ENCODE data around the gene UGT1A10.

The UGT1A10 gene

DNA sequence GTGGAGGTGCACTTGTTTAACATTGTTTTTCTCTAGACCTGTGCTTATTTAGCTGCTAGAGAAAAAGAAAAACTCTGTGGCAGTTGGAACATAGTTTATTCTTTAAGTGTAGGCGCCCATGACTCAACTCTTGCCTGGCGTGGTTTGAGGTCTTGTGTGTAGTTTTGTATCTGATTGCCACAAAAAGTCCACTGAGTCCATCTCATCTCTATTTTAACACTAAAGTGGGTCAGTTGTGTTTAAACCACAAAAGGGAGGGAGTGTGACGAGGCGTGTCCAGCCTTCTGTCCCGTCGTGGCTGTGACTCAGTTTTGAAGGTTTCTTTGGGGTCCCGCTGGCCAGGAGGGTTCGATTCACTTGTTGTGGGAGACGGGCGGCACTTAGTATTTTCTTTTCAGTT, 20.2 kb downstream of the UGT1A10 start:
- peak; percentile 11 for DNase-seq

- no peak for DNase-seq
Observed at GRCh38 chr2:233658610-233659009, 22.4 kb downstream of the UGT1A10 start.

GRCh38 chr2:233663911-233664310, 27.7 kb downstream of the UGT1A10 start:
- DNase-seq = no peak

DNA sequence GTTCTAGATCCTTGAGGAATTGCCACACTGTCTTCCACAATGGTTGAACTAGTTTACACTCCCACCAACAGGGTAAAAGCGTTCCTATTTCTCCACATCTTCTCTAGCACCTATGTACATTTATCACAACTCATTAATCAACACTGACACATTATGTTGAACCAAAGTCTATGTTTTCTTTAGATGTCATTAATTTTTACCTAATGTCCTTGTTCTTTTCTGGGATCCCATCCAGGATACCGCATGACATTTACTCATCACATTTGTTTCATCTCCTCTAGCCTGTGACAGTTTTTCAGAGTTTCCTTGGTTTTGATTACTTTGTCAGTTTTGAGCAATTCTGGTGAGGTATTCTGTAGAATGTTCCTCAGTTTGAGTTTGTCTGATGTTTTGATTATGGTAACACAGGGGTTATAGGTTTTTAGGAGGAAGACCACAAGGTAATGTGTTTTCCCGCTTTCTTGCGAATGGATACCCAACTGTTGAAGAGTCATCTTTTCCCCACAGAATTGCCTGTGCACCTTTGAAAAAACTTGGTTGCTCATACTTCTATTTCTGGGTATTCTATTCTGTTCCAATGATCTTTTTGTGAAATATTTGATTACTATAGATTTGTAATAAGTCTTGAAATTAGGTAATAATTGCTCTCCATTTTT, 32.5 kb downstream of the UGT1A10 start:
- DNase-seq = no peak

DNA sequence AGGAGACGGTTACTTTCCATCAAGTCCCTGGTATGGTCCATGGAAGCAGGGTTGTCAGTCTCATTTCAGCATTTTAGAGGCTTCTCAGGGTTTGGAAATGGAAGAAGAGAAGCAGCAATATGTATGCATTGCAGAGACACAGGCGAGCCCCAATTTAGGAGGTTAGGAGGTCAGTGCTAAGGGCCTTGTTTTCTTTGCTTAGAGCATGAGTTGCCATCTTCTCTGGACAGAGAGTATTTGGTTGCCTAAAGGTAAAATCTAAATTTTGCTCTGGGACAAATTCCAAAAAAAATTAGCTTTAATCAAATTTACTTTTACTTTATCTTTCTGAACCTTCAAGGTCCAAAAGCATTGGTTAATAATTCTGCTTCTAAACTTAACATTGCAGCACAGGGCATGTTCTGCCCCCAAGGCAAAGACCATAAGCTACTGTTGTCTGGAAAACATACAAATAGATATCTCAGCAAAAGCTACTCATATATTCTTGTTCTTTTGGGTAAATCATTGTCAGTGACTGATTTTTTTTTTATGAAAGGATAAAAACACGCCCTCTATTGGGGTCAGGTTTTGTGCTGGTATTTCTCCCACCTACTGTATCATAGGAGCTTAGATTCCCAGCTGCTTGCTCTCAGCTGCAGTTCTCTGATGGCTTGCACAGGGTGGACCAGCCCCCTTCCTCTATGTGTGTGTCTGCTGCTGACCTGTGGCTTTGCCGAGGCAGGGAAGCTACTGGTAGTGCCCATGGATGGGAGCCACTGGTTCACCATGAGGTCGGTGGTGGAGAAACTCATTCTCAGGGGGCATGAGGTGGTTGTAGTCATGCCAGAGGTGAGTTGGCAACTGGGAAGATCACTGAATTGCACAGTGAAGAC, 35.3 kb downstream of the UGT1A10 start, which contains the start of gene UGT1A9:
UGT1A9 (plus strand) TSS at position 609 of the 872 bp plus-strand sequence; CDS start at position 646, 37 bp downstream.
- no peak for DNase-seq

GRCh38 chr2:233672886-233673285, 36.6 kb downstream of the UGT1A10 start:
- no peak for DNase-seq

GRCh38 chr2:233673896-233674295, 37.6 kb downstream of the UGT1A10 start:
- DNase-seq = no peak

DNA sequence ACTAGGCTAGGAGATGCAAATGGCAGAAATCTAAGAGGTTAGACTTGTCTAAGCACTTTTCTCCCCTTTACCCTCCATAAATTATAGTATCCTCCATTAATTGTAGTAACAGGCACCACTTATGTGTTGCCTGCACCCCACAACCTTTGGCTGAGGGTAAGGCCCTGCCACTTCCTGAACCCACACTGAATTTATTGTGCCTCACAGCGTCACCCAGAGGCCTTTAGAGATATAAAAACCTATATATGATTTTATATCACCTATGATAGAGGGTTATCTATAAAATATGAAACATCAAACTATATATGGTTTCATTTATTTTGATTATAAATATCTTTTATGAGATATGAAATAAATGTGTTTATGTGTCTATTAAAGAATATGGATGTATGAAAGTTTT, 38.1 kb downstream of the UGT1A10 start:
- no peak for DNase-seq

DNA sequence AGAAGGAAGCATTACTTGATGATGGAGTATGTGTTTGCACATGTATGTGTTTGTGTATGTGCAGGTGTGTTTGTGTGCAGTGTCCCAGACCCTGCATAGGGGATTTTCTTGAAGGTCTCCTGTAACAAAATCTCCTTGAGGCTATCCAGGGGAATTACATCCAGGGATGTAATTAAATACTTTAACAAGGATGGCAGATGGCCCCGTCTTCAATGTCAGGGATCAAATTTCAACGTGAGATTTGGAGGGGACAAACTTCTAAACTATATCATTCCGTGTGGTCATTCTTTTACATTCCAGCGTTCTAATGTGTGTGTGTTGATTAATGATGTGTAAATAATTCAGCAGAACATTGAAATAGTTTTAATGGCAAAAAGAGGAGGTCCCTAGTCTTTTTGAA, 38.7 kb downstream of the UGT1A10 start:
- DNase-seq = no peak

DNA sequence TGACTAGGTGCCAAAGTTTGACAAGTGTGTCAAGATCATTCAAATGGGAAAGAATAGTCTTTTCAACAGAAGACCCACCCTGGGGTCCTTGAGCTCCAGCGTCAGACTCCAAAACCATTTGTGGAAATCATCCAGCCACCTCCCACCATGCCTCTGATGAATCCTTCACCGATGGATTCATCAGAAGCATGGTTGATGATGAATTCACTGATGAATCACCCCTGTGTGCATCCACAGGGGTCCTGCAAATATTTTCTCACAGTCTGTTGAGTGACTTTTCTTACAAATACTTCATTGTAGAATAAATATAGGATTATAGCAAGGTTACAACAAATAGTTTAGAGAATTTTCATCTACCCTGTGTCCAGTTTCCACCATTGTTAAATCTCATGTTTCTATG, 39.8 kb downstream of the UGT1A10 start:
- DNase-seq = no peak

DNA sequence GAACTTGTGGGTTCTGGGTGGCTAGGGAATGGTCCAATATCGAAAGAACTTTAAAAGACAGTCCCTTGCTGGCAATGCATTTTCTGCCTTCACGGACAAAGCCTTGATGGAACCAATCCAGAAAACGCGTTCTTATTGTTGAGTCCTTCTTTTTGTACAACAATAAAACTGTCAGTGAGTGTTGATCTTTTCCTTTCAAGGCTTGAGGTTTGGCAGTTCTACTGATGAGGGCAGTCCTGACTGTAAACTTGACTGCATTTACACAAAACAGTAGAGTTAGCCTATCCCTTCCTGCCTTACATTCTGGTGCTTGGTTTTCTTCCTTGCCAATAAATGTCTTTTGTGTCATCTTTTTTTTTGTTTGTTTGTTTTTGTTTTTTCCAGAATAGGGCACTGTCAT, 42.9 kb downstream of the UGT1A10 start:
- no peak for DNase-seq

GRCh38 chr2:233680361-233681045, 44.3 kb downstream of the UGT1A10 start:
- DNase-seq = no peak

DNA sequence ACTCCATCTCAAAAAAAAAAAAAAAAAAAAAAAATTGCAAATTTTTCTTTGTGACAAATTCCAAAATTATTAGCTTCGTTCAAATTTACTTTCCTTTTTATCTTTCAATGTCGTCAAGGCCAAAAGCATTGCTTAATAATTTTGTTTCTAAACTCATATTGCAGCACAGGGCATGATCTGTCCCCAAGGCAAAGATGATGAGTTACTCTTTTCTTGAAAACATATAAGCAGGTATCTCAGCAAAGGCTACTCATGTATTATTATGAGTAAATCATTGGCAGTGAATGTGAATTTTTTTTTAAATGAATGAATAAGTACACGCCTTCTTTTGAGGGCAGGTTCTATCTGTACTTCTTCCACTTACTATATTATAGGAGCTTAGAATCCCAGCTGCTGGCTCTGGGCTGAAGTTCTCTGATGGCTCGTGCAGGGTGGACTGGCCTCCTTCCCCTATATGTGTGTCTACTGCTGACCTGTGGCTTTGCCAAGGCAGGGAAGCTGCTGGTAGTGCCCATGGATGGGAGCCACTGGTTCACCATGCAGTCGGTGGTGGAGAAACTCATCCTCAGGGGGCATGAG, 45.4 kb downstream of the UGT1A10 start, which contains the start of gene UGT1A7:
UGT1A7 (plus strand) TSS at position 381 of the 579 bp plus-strand sequence; CDS start at position 418, 37 bp downstream.
- DNase-seq = no peak

DNA sequence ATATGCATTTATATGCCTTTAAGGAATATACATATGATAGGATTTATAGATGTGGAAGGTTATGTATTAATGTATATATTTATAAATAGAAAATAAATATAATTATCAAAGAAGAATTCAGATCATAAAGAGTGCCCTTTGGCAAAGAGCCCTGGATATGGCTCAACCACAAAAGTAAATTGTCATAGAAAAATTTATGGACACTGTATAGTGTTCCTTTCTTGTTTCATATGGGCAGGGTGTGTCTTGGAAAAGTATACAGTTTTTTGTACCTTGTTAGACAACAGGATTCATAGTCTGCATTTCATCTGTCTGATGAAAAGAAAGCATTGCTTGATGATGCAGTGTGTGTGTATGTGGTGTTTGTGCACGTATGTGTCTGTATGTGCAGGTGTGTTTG, 48.4 kb downstream of the UGT1A10 start:
- DNase-seq = no peak

GRCh38 chr2:233686928-233687327, 50.7 kb downstream of the UGT1A10 start:
- DNase-seq = no peak

- DNase-seq = no peak
Observed at GRCh38 chr2:233688341-233688740, 52.1 kb downstream of the UGT1A10 start.

- no peak for DNase-seq
Observed at GRCh38 chr2:233689031-233689430, 52.8 kb downstream of the UGT1A10 start.

- no peak for DNase-seq
Observed at GRCh38 chr2:233689501-233689900, 53.3 kb downstream of the UGT1A10 start.

GRCh38 chr2:233690444-233690843, 54.2 kb downstream of the UGT1A10 start:
- no peak for DNase-seq

DNA sequence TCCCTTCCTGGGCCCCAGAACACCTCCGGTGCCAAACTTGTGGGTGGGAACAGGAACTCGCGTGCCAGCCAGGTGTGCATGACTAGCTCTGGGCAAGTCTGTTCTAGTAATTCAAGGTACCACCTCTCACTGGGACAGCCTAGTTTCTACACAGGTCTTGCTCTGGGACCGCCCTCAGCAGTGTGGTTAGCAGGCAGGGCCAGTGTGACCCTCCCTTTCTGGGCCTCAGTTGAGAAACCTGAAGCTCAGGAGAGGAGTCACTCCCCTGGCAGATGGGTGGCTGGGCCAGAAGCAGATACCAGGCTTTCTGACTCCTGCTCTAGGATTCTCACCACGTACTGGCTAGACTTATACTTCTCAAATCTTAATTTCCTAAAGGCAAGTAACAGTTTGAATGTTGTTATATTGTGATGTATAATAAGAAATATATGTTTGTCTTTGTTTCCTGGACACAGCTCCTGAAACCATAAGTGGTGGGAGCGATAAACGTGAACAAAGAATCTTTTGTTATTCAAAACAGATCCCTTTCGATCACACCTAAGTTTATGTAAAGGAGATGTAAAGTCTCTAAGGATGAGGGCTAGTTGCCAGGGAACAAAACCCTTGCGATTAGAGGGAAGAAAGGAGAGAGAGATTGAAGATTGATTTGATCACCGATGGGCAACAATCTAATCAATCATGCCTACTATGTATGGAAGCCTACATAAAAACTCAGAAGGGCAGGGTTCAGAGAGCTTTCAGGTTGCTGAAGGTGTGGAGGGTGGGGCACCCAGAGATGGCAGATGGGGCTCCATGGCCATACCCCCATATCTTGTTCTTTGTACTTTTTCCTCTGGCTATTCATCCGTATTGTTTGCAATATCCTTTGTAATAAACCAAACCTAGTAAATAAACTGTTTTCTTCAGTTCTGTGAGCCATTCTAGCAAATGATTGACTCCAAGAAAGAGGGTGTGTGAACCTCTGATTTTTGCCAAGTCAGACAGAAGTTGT, 55.5 kb downstream of the UGT1A10 start:
- DNase-seq = no peak

DNA sequence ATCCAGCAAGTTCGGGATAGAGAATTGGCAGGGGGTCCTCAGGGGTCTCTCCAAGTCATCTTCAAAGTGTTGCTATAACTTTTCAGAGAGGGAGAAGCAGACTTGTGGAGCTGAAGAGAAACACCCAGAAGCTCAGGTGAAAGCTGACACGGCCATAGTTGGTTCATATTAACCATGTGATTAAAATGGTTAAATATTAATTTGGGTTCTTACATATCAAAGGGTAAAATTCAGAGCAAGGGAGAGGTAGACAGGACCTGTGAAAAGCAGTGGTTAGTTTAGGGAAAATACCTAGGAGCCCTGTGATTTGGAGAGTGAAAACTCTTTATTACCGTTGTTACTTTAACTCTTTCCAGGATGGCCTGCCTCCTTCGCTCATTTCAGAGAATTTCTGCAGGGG, 56.4 kb downstream of the UGT1A10 start, which contains the start of gene UGT1A6:
UGT1A6 (plus strand) TSS at position 243 of the 400 bp plus-strand sequence; CDS start at position 358, 115 bp downstream.
- no peak for DNase-seq

DNA sequence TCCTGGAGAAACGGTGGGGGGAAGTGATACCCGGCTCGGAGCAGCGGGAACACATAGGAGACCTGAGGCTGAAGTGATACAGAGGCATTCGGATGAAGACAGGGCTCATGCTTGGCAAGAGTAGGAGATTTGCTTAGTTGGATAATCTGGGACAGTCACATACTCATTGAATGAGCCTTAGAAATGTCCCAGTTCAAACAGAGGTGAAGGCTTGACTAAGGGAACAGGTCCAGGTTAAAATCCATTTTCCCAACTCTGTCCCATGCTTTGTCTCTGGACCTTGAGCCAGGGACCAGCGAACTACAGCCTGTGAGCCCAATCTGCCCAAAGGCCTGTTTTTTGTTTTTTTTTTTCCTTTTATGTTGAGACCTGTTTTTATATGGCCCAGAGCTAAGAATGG, 57.7 kb downstream of the UGT1A10 start:
- no peak for DNase-seq

Data from activated CD4-positive, alpha-beta T cell treated with anti-CD3 and anti-CD28 coated beads, Interleukin-10, Interleukin-2, amounts not matched to agents 100 ng/mL and 50 ng/mL, durations not matched to agents 16 hours and 8 hours (primary cell).